Ramos (cell line): ENCODE results near the gene SLC52A3.

Experiments used
- in situ Hi-C: fragments of 300-500 bp; cut with MboI; formaldehyde crosslinking; loops from one replicate; pipeline ENCODE4 v1.14.3; 2022; ENCODE audit warnings: low sequenced_read_pairs; ENCODE audit not compliant: unreplicated experiment

The SLC52A3 gene

DNA sequence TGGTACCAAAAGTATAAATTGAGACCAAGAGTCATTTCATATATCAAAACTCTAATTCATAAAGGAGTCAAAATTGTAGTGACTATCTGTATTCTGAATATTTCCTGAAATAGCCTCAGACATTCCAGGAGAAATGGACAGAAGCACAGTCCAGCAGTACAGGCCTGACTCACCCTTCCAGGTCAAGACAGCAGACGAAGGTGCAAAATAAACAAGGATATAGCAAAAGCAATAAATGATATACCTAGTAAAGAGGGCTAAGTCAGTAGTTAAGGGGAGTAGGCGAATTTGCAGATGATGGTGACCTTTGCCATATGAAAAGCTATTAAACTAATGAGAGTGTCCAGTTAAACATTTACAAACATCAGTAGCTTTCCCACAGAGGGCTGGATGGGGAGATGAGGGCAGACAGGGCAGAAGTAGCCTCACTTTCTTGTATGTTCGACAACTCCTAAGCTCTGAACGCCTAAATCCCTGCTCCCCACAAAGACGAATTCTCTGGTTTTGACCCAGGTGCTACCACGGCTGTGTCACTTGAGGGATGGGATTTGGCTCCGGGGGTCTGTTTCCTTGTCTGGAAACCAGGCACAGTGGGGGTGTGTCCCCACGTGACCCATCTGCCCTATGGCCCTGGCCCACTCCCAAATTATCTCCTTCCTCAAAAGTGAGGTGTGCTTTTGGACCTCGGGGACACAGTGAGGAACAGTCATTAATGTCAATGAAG is 3.6 kb upstream of the SLC52A3 start:
- in situ Hi-C loops: no loop called here

DNA sequence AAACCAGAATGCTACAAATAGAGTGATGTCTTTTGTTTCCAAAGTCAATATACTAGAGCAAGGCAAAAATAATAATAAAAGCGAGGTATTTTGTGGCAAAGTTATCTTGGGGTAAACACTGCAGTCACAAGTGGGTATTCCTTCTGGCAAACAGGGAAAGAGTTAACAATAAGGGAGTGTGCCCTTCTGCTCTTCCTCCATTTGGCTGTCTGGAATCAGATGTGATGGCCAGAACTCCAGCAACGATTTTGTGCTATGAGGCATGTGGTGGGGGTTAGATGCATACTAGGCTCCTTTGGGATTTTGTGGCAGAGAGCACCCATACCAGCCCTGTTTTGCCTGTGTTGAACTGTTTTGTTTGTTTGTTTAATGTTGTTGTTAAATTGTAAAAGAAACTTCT is 2.4 kb upstream of the SLC52A3 start:
- in situ Hi-C loops: no loop called here

DNA sequence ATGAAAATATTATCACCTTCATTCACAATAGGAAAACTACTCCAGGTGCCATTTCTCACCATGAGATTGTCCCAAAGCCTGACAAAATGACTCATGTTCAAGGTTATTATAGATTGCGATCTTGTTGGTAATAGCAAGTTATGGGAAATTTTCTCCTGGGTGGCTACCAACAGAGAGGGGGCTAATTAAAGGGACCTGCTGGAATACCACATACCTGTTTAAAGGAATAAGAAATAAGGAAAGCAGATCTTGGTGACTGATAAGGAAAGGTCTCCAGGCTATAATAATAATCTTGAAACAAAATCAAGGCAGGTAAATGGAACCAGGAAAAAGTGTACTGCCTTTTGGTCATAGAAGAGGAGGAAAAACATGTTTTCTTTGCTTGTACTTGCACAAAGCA is 1.4 kb downstream of the SLC52A3 start:
- in situ Hi-C loops: no loop called here

DNA sequence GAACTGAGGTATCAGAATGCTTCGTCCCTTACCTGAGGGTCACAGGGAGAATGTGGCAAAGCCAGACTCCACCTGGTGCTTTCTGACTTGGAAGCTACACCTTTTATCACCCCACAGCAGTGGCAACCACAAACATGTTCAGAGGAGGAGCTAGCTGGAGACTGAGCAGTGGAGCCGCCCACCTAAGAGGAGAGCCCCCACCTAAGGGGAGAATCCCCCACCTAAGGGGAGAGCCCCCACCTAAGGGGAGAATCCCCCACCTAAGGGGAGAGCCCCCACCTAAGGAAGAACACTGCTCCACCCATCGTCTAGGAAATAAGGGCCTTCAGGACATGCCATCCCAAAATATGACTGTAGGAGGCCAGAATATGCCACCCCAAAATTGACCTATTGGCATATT is 4.0 kb downstream of the SLC52A3 start:
- in situ Hi-C loops: no loop called here

DNA sequence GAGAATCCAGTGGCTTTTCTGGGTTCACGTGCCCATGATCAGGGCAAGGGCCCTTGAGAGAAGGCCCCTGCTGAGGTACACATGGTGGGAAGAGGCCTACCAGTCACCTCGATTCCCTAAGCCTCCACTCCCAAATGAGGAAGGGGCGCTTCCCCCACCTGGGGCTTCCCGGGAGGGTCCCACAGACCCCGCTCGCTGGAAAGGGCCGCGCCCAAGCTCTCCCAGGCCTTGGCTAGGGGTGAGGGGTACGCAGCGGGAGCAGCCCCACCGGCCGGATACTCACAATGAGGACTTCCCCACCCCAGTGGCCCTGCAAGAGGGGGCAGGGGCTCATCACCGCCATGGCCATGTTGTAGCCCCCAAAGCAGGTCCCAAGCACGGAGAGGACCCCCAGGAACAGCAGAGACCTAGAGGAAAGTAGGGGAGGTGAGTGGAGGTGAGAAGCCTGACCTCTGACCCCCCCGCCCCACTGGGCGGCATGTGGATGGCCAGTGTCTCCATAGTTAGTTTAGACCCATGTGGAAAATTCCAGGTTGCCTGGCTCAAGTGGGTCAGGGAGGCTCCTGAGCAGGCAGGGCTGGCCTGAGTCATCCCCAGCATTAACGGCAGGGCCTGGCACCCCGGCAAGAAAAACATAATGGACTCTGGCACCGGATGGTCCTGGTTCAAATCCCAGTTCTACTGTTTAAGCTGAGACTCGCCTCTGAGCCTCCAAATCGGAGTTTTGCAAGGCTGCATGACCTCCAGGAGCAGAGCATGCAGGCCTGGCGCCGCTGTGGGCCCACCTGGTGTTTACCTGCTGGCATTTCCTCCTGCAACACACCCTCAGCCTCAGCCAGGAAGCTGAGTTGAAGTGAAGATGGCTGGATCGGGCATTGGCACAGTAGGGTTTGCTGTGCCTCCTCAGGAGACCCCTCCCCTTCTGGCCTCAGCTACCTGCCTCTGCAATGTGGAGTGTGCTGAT is 6.6 kb downstream of the SLC52A3 start:
- in situ Hi-C loops: no loop called here

DNA sequence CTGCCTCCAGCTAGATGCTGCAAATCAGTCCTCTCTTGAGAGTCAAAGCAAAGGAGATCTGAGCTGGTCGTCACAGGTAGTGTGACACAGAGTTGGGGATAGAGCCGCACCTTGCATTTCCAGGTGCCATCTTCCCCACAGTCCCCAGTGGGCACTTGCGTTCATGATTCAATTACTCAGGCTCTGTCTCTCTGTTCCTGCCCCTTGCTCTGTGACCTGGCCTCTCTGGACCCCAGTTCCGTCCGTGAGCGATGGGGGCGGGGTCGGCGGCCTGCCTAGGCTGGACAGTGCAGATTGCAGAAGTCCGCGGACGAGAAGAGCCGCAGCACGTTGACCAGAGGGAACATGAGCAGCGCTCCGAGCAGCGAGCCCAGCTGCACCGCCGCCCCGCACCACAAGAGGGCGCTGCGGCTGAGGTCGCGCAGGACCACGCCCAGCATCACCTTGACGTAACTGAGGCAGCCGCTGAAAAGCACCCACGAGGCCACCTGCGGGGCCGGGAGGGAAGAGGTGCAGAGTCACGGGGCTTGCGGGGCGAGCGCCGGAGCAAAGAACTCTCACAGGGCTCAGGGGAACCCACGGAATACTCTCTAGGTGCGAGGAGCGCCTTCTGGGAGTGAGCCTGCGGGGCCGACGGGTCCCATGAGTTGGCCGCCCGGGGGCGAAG is 7.4 kb downstream of the SLC52A3 start:
- in situ Hi-C loops: no loop called here

DNA sequence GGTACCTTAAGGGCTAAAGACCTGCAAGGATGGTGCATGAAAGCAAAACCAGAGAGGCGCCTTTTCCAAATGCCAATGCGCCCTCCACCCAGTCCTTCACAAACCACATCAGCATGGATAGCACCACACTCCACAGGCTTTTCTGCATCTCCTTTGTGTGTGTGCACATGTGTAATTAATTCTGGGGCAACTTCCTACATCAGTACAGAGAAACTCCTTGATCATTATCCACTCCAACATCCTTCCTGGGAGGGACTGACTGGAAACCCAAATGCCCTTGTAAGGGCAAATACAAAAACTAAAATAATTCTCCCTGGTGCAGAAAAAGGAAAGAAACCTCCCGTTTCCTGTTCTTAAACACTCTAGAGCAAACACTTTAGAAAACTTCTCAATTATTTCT is 10.8 kb downstream of the SLC52A3 start:
- in situ Hi-C loops: no loop called here

DNA sequence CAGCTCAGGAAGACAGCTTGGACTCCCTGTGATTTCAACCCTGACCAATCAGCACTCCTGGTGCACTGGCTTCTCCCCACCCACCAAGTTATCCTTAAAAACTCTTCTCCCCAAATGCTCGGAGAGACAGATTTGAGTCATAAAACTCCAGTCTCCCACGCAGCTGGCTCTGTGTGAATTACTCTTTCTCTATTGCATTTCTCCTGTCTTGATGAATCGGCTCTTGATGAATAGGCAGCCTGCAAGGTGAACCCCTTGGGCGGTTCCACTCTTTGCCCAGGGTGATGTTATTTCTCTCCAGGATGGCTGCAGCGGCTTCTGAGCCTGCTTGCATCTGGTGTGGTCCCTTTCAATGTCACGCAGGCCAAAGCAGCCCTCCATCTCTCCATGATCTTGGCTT is 12.4 kb downstream of the SLC52A3 start:
- in situ Hi-C loops: no loop called here

DNA sequence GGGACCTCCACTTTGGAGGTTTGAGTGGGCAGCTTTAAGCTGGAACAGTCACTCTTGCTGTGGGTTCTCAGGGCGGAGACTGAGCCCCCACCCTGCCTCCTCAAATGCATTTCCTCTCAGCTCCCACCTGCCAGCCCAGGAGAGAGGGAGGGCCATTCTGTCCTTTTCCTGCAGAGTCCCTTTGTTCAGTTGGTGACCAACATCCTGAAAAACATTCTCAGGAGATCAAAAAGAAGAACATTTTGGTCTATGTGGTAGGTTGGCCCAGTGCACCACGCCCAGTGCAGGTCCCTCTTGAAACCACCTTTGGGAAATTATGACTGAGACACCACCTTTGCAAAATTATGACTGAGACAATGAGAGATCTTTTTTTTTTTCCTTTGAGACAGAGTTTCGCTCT is 13.4 kb downstream of the SLC52A3 start:
- in situ Hi-C loops: no loop called here

DNA sequence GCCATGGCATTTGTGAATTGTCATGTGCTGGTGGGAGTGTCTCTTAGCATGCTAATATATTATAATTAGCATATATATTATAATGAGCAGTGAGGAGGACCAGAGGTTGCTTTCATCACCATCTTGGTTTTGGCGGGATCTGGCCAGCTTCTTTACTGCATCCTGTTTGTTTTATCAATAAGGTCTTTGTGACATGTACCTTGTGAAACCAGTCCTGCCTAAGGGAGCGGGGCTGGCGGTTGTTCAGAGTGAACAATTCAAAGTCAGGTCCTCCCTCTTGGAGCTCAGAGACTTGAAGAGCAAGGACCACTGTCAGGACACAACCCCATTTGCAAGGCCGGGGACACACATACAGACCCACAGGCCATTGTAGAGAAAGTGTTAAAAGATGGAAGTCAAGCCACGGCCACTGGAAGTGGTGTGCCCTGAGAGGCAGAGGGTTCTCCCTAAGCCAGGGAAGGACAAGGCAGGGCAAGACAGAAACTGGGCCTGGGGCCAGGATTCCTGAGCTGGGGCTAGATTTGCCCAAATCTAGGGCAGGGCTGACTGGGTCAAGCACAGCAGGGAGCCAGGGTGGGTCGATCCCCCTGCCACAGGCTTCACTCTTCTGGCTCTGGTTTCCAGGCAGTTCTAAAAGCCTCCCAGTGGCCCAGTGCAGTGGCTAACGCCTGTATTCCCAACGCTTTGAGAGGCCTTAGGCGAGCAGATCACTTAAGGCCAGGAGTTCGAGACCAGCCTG is 14.2 kb downstream of the SLC52A3 start:
- in situ Hi-C loops: no loop called here

DNA sequence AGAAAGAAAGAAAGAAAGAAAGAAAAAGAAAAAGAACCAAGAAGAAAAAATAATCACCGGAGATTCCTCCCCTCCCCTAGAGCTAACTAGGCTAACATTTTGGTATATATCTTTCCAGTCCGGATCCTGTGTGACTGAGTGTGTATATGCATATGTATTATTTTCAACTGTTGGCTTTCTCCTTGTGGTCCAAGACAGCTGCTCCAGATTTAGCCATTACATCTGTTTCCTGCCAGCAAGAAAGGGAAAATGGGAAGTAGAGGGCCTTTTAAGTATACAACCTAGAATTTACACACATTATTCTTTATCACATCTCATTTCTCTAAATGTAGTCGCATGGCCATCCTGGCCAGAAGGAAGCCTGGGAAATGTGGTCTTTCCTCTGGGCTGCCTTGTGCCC is 15.2 kb downstream of the SLC52A3 start:
- in situ Hi-C loops: no loop called here

DNA sequence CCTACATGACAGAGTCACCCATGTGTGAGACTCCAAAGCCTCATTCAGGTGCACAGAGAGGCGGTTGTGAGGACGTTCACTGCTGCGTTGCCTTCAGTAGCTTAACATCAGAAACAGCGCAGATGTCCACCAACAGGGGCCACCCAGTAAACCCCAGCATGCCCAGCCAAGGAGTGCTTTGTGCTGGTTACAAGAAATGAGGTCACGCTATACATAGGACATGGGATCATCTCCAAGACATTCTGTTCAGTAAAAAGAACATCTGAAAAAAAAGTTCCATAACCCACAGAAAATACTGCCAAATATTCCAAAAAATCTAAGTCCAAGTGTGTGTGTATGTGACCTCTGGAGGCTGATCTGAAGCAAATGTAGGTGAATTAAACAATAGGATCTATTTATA is 16.0 kb downstream of the SLC52A3 start:
- in situ Hi-C loops: no loop called here

DNA sequence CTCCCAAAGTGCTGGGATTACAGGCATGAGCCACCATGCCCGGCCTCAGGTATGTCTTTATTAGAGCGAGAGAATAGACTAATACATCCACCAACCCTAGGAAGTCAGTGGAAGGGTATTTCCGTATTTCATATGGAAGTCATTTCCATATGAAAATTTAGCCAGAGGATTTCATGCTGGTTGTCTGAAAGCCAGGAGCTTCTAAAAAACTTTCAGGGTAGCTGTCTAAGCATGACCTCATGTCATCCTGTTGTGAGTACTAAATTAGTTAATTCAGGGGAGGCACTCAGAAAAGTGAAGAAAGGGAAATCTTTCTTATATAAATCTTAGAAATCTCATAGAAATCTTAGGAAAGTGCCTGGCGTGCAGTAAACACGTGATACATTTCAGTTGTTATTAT is 16.5 kb downstream of the SLC52A3 start:
- in situ Hi-C loops: no loop called here

DNA sequence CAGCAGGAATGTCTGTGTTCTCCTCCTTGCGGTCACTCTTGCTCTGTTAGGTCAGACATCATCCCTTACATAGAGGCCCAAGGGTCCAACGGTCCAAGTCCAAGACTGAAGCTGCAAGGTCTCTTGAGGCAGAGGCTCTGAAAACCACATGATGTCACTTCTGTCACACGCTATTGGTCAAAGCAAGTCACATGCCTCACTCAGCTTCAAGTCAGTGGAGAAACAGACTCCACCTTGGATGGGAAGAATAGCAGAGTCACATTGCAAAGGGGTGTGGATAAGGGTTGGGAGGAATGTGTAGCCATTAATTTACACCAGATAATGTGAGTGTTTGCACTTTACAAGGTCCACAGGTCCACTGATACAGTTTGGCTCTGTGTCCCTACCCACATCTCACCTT is 17.5 kb downstream of the SLC52A3 start:
- in situ Hi-C loops: no loop called here

DNA sequence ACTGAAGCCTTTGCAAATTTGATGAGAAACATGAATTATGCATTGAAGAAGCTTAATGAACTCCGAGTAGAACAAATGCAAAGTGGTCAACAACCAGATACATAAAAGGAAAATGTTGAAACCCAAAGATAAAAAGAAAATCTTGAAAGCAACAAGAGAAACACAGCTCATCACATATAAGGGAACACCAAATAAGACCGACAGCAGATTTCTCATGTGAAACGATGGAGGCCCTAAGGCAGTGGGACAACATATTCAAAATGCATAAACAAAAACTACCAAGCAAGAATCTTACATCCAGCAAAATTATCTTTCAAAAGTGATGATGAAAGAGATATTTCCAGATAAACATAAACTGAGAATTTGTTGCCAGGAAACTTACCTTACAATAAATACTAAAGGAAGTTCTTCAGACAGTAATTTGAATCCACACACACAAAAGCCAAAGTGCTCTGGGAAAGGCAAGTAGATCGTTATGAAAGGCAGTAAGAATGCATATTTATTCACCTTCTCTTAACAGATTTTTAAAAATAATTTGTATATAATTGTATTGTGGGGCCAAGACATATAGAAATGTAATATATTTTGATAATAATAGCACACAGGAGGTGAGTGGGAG is 22.5 kb downstream of the SLC52A3 start:
- in situ Hi-C loops: loop anchor here (25.0 kb wide), 1 partner anchor 183 kb away; no protein-coding TSS in a partner anchor

DNA sequence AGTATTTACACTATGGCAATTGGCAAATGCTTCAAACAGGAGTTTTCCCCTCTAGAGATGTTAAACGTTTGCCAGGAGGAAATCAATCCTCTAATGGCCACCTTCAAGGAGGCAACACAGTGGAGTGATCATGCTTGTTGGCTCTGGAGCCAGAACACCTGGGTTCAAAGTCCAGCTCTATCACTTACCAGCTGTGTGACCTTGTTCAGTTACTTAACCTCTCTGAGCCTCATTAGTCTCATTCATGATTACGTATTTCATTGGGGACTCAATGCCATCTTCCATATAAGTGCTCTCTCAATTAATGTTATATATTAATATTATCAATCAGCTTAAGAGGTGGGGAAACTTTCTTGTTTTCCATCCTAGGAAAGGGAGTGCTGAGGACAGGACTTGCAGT is 26.1 kb downstream of the SLC52A3 start:
- in situ Hi-C loops: loop anchor here (25.0 kb wide), 1 partner anchor 180 kb away; no protein-coding TSS in a partner anchor

DNA sequence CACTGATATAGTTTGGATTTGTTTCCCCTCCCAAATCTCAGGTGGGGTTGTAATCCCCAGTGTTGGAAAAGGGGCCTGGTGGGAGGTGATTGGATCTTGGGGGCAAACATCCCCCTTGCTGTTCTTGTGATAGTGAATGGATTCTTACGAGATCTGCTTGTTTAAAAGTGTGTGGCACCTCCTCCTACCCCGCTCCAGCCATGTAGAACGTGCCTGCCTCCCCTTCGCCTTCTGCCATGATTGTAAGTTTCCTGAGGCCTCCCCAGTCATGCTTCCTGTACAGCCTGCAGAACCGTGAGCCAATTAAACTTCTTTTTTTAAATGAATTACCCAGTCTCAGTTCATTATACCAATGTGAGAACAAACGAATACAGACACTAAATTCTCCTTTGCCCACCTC is 26.7 kb downstream of the SLC52A3 start:
- in situ Hi-C loops: loop anchor here (25.0 kb wide), 1 partner anchor 179 kb away; no protein-coding TSS in a partner anchor

DNA sequence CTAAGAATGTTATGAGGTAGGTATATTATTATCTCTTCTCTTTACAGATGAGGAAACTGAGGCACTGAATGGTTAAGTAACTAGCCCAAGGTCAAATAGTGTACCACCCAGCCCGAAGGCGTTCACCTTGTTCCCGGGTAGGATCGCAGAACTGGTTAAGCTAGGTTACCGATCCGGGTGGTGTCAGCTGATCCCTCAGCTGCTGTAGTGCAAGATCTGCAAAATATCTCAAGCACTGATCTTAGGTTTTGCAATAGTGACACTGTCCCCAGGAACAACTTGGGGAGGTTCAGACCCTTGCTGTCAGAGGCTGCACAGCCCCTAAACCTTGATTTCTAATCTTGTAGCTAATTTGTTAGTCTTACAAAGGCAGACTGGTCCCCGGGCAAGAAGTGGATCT is 28.1 kb downstream of the SLC52A3 start:
- in situ Hi-C loops: loop anchor here (25.0 kb wide), 1 partner anchor 178 kb away; no protein-coding TSS in a partner anchor

DNA sequence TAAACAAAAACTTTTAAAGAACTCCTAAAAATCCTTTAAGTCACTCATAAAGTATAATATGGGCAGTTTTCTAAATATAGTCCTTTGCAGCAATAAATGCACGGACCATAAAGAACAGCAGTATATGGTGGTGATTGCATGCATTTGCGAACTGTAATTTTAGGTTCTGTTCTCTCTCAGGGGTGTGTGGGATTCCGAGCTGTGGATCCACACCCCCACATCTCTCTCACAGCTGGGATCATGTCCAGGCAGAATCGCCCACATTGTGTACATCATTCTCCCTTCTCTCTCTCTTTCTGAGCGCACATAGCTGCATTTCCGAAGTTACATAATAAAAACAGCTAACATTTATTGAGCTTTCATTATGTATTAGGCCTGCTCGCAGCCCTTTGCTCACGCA is 28.6 kb downstream of the SLC52A3 start:
- in situ Hi-C loops: loop anchor here (25.0 kb wide), 1 partner anchor 177 kb away; no protein-coding TSS in a partner anchor
